CD4-positive, alpha-beta T cell (primary cell): ENCODE data around the gene KANK2. TPM values are rescaled to one million over a fixed set of nuclear protein-coding genes. Genes with fewer than 3 reads are reported as not detected.
"Not testable (repeated sequence)": the region's sequence is repeated elsewhere in the genome, so short reads cannot be mapped to it uniquely, and the experiment has no call there.

Experiments
- ATAC-seq: fragments of 200-7000 bp; cut with Tn5 transposase; one replicate; pipeline ENCODE4 v1.10.0; 2022; ENCODE audit warnings: mild to moderate bottlenecking; ENCODE audit not compliant: poor library complexity
- CTCF ChIA-PET: fragments of 350-600 bp; sonication (Branson Sonifier 250); formaldehyde crosslinking; loops from one replicate; lab custom pipeline; 2021; ENCODE audit warnings: antibody characterized with exemption, inconsistent platforms; lab: Charles Lee
- POLR2A ChIA-PET: fragments of 350-600 bp; sonication (Branson Sonifier 250); formaldehyde crosslinking; loops from one replicate; lab custom pipeline; 2021; ENCODE audit warnings: antibody characterized with exemption, inconsistent platforms; lab: Charles Lee
- DNase-seq, 14 experiments: peaks; one replicate each; pipeline ENCODE4 v3.0.0-alpha.2; 2013 to 2020; ENCODE audit warnings: mixed read lengths in 2 of 14
- H3K27ac ChIP-seq, 2 donors: one replicate each; pipeline versions ENCODE4 v1.5.1 to v1.7.0; 2013; ENCODE audit warnings: low read length in 2 of 2, low read depth in 1 of 2, mild to moderate bottlenecking in 1 of 2
- H3K27me3 ChIP-seq, 2 experiments: 1 replicate in 1 of 2; 2 replicates in 1 of 2; pipeline versions ENCODE4 v1.6.1 to v1.7.0; 2013; ENCODE audit warnings: low read length in 2 of 2, control low read depth in 1 of 2, mild to moderate bottlenecking in 1 of 2, moderate library complexity in 1 of 2; ENCODE audit not compliant: insufficient read depth in 2 of 2, control insufficient read depth in 1 of 2
- H3K36me3 ChIP-seq: one replicate; pipeline ENCODE4 v1.6.1; 2013; ENCODE audit warnings: low read length, control low read depth; ENCODE audit not compliant: insufficient read depth
- H3K4me1 ChIP-seq: one replicate; pipeline ENCODE4 v1.6.1; 2013; ENCODE audit warnings: low read length, control low read depth; ENCODE audit not compliant: insufficient read depth
- H3K4me3 ChIP-seq: one replicate; pipeline ENCODE4 v1.5.1; 2013; ENCODE audit warnings: mild to moderate bottlenecking, low read length, moderate library complexity
- H3K9me3 ChIP-seq, 2 experiments: 1 replicate in 1 of 2; 2 replicates in 1 of 2; pipeline versions ENCODE4 v1.6.1 to v1.7.0; 2013; ENCODE audit warnings: low read length in 2 of 2, mild to moderate bottlenecking in 2 of 2, control low read depth in 1 of 2, moderate library complexity in 1 of 2; ENCODE audit not compliant: control insufficient read depth in 1 of 2, insufficient read depth in 1 of 2
- H3K27ac Mint-ChIP-seq: one replicate; pipeline ENCODE4 v1.8.0; 2020; ENCODE audit warnings: mixed read lengths
- H3K27me3 Mint-ChIP-seq: one replicate; pipeline ENCODE4 v1.8.0; 2021; ENCODE audit warnings: mixed read lengths
- H3K36me3 Mint-ChIP-seq: one replicate; pipeline ENCODE4 v1.8.0; 2021; ENCODE audit warnings: low read depth, mixed read lengths
- H3K4me1 Mint-ChIP-seq: one replicate; pipeline ENCODE4 v1.8.0; 2021; ENCODE audit warnings: low read depth, mixed read lengths
- H3K4me3 Mint-ChIP-seq: one replicate; pipeline ENCODE4 v1.8.0; 2020; ENCODE audit warnings: mild to moderate bottlenecking, mixed read lengths
- H3K9me3 Mint-ChIP-seq: one replicate; pipeline ENCODE4 v1.8.0; 2020; ENCODE audit warnings: mixed read lengths
- intact Hi-C, 2 experiments: fragments of 100-400 bp; cut with DNase I in 1 of 2; cut with micrococcal nuclease in 1 of 2; formaldehyde crosslinking; loops; one replicate each; pipeline versions ENCODE4 v1.15.1 to v1.9.0; 2023 to 2025; cut with DNase I, micrococcal nuclease
- total RNA-seq, 174 experiments: library from RNA in 2 of 174; stranded (reverse) in 2 of 174; gene quantifications; one replicate each; pipeline ENCODE4 v1.2.3 and lab custom pipeline; 2021 to 2026
- TF ChIP-seq, protein P1 (sequence below): fragments of 200-600 bp; IDR thresholded peaks from one replicate; pipeline ENCODE4 v1.8.0; 2022; ENCODE audit warnings: antibody characterized with exemption, mild to moderate bottlenecking

KANK2 gene
- total RNA-seq, 2 experiments from 2014 or later: not detected

DNA sequence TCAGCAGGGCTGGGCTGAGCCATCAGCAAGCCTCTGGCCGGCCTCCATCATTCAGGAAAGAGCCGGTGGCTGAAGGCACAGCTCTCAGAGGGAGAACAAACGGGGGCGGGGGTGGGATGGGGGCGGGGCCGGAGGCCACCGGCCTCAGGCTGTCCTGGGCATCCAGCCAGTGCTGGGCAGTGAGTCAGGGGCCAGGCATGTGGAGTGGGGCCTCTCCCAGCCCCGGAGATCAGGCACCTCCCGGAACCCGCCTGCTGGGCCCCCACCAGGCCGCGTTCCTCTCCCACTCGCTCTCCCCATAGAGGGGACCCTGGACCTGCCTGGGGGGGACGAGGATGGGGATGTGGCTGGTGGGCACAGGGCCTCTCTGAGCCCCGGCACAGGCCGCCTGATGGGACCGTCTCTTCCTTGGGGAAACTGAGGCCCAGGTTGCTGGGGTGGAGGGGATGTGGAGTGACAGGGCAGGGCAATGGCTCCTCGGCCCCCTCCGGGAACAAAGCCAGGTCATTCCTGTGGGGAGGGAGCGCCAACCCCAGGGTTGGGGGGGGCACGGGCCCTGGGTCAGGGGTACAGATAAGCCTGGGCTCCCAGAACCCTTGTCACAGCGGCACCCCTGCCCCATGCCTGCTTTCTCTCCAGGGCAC is 54.7 kb downstream of the KANK2 start:
- intact Hi-C loops: no loop called here
- Histone ChIP-seq H3K36me3 (no peaks in the 10 kb centered on the region), H3K4me1 (peaks cover 27% of the 10 kb centered on the region), H3K27ac (no peak overlapping the region), H3K4me3 (no peak overlapping the region), H3K27me3 (no peaks in the 10 kb centered on the region), H3K9me3 (peaks cover 0 to 4% of the 10 kb centered on the region in 2 experiments)
- ChIA-PET POLR2A (no interaction called here), CTCF (no interaction called here)
- DNase-seq (no peak), ATAC-seq (no peak)
- Mint-ChIP-seq H3K36me3 (no peaks in the 10 kb centered on the region), H3K27ac (no peak overlapping the region), H3K4me1 (peaks cover 5% of the 10 kb centered on the region), H3K9me3 (no peaks in the 10 kb centered on the region), H3K27me3 (no peaks in the 10 kb centered on the region), H3K4me3 (no peak overlapping the region)
- TF ChIP-seq, protein P1, sequence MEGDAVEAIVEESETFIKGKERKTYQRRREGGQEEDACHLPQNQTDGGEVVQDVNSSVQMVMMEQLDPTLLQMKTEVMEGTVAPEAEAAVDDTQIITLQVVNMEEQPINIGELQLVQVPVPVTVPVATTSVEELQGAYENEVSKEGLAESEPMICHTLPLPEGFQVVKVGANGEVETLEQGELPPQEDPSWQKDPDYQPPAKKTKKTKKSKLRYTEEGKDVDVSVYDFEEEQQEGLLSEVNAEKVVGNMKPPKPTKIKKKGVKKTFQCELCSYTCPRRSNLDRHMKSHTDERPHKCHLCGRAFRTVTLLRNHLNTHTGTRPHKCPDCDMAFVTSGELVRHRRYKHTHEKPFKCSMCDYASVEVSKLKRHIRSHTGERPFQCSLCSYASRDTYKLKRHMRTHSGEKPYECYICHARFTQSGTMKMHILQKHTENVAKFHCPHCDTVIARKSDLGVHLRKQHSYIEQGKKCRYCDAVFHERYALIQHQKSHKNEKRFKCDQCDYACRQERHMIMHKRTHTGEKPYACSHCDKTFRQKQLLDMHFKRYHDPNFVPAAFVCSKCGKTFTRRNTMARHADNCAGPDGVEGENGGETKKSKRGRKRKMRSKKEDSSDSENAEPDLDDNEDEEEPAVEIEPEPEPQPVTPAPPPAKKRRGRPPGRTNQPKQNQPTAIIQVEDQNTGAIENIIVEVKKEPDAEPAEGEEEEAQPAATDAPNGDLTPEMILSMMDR: no peak

DNA sequence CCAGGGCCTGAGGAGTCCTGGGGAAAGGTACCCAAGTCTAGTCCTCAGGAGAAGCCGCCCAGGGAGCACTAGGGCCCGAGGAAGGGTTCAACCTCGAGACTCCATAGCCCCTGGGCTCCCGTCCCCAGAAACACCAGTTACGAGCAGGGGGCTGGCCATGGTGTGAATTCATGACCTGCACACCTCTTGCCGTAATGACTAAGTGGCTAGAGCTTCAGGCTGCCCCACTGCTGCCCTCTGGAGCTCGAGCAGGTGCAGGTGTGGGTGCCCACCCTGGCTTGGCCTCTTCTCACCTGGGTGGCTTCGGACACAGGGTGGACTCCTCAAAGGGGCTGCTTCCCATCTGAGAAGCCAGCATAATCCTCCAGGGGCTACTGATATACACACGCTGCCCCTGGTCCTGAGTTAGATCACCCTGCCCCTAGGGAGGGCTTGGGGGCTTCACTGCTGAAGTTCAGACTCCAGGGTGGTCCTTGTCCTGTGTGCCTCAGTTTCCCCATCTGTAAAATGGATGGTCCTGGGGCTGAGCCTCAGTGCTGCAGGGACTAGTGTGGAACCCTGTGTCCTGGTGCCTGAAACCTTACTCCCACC is 55.3 kb downstream of the KANK2 start:
- CTCF ChIA-PET: no interaction called here
- Histone ChIP-seq H3K4me3 (no peak overlapping the region), H3K27ac (no peak overlapping the region), H3K9me3 (peaks cover 0 to 4% of the 10 kb centered on the region in 2 experiments), H3K36me3 (no peaks in the 10 kb centered on the region), H3K27me3 (no peaks in the 10 kb centered on the region), H3K4me1 (peaks cover 33% of the 10 kb centered on the region)
- Mint-ChIP-seq H3K4me3 (no peak overlapping the region), H3K27me3 (no peaks in the 10 kb centered on the region), H3K9me3 (no peaks in the 10 kb centered on the region), H3K4me1 (peaks cover 8% of the 10 kb centered on the region), H3K36me3 (no peaks in the 10 kb centered on the region), H3K27ac (no peak overlapping the region)
- intact Hi-C loops: no loop called here
- DNase-seq (no peak), ATAC-seq (no peak)
- POLR2A ChIA-PET: no interaction called here
- TF ChIP-seq, protein P1: no peak

DNA sequence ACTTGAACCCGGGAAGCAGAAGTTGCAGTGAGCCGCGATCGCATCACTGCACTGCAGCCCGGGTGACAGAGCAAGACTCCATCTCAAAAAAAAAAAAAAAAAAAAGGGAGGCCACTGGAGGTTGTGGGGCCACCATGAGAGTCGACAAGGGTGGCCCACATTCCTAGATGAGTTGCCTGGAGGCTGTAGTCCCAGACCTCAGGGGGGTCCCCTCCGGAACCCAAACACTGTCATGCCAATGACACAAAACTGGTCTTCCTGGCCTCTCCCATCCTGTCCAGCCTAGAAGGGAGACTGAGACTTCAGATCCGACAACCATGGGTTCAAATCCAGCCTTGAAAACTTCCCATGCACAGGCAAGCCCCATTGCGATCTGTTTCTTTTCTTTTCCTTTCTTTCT is 56.4 kb downstream of the KANK2 start:
- peaks cover 8% of the 10 kb centered on the region for H3K4me1 Mint-ChIP-seq
- Histone ChIP-seq H3K9me3 (peaks cover 0 to 4% of the 10 kb centered on the region in 2 experiments), H3K4me3 (no peak overlapping the region), H3K36me3 (no peaks in the 10 kb centered on the region), H3K27me3 (no peaks in the 10 kb centered on the region), H3K27ac (no peak overlapping the region), H3K4me1 (peaks cover 33% of the 10 kb centered on the region)
- POLR2A ChIA-PET: no interaction called here
- H3K27ac Mint-ChIP-seq: no peak overlapping the region
- intact Hi-C loops: no loop called here
- ATAC-seq (no peak), DNase-seq (no peak)
- CTCF ChIA-PET: no interaction called here
- no peak overlapping the region for H3K4me3 Mint-ChIP-seq
- H3K36me3 Mint-ChIP-seq: no peaks in the 10 kb centered on the region
- no peaks in the 10 kb centered on the region for H3K9me3 Mint-ChIP-seq
- H3K27me3 Mint-ChIP-seq: no peaks in the 10 kb centered on the region
- TF ChIP-seq, protein P1: no peak

DNA sequence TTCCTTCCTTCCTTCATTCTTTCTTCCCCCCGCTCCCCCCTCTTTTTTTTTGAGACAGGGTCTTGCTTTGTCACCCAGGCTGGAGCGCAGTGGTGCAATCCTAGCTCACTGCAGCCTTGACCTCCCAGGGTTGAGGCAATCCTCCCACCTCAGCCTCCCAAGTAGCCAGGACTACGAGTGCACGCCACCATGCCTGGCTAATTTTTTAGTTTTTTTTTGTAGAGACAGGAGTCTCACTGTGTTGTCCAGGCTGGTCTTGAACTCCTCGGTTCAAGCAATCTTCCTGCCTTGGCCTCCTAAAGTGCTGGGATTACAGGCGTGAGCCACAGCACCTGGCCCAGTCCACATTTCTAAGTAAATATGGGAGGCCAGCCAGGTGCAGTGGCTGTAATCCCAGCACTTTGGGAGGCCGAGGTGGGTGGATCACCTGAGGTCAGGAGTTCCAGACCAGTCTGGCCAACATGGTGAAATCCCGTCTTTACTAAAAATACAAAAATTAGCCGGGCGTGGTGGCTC is 57.3 kb downstream of the KANK2 start:
- H3K4me1 ChIP-seq: peaks cover 33% of the 10 kb centered on the region
- H3K4me1 Mint-ChIP-seq, H3K27me3 ChIP-seq, H3K36me3 Mint-ChIP-seq, H3K27ac Mint-ChIP-seq, H3K27me3 Mint-ChIP-seq, ATAC-seq, H3K36me3 ChIP-seq, H3K9me3 ChIP-seq, DNase-seq, H3K27ac ChIP-seq, intact Hi-C loops, POLR2A ChIA-PET, H3K4me3 ChIP-seq, H3K9me3 Mint-ChIP-seq, H3K4me3 Mint-ChIP-seq: not testable (repeated sequence)
- CTCF ChIA-PET: interaction anchor here (3.4 kb wide), 1 partner anchor 104 kb away, joined by 9 read pairs; no protein-coding TSS in a partner anchor
